ENCODE measurements around the gene CIAPIN1. TPM values are rescaled to one million over a fixed set of nuclear protein-coding genes. Genes with fewer than 3 reads are reported as not detected.

CIAPIN1 gene
- total and polyA plus RNA-seq, 2 of the 4 experiments (the other 2 are of a cell fraction) = 41.6 to 47.7 TPM

DNA sequence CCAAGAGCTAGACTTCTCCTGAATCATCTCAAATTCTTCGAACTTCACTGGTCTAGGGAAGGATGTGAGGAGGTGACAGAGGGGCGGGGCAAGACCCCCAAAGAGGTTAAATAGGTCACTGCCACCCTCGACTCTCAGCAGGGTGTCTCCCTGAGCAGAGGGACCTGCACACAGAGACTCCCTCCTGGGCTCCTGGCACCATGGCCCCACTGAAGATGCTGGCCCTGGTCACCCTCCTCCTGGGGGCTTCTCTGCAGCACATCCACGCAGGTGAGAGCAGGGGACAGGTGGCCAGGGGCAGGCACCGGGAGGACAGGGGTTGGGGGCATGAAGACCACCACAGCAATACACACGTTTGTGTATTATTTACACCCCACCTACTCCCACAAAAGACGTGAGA lies 33.5 kb downstream of the CIAPIN1 start:
- ATAC-seq (ENCODE audit: low read depth) = no peak
- in situ Hi-C loops (cut with MboI; ENCODE audit: low sequenced_read_pairs) = loop anchor here (10.0 kb wide), 1 partner anchor 329 kb away; no protein-coding TSS in a partner anchor
- Histone ChIP-seq H3K4me2 (ENCODE audit: low read depth, low read length) (no peak overlapping the region), H3K36me3 (ENCODE audit: control insufficient read depth, insufficient read depth, low read length) (no peaks in the 10 kb centered on the region), H3K79me1 (ENCODE audit: low read depth in 1 of 2, low read length in 2 of 2) (no peaks in the 10 kb centered on the region), H2AK9ac (replicated peaks; ENCODE audit: low read depth, low read length, poor library complexity) (no peak overlapping the region), H3K9me3 (ENCODE audit: control insufficient read depth, insufficient read depth, low read length) (no peaks in the 10 kb centered on the region), H2AFZ (replicated peaks; ENCODE audit: low read length, poor library complexity) (no peak overlapping the region), H3K27ac (ENCODE audit: insufficient read depth, low read length) (no peak overlapping the region), H3K56ac (ENCODE audit: extremely low read depth, insufficient read depth, low read length) (no peak overlapping the region), H2BK120ac (ENCODE audit: low read depth, low read length) (no peak overlapping the region), H3K9ac (ENCODE audit: low read depth, low read length) (no peak overlapping the region), H3K27me3 (ENCODE audit: control insufficient read depth, insufficient read depth, low read length) (peaks cover 45% of the 10 kb centered on the region), H2BK5ac (ENCODE audit: low read depth, low read length, poor library complexity, severe bottlenecking) (no peak overlapping the region), H3K4ac (ENCODE audit: low read depth, low read length) (no peak overlapping the region), H4K5ac (ENCODE audit: low read depth, low read length) (no peak overlapping the region), H3K4me3 (ENCODE audit: insufficient read depth, low read depth, low read length) (no peak overlapping the region), H3K18ac (ENCODE audit: low read depth, low read length) (no peak overlapping the region), H3K9me1 (ENCODE audit: insufficient read depth, low read length) (no peaks in the 10 kb centered on the region), H2BK15ac (ENCODE audit: low read depth, low read length) (no peak overlapping the region), H4K8ac (ENCODE audit: low read depth in 2 of 2, low read length in 2 of 2) (no peak overlapping the region), H4K91ac (ENCODE audit: insufficient read depth, low read depth, low read length) (no peak overlapping the region), H3K4me1 (ENCODE audit: control insufficient read depth, insufficient read depth, low read length) (peaks cover 1% of the 10 kb centered on the region; the same call in 1 of the 2 replicates), H4K20me1 (ENCODE audit: insufficient read depth, low read length) (no peaks in the 10 kb centered on the region), H2AK5ac (ENCODE audit: low read depth, low read length) (no peak overlapping the region), H3K23ac (ENCODE audit: low read depth, low read length) (no peak overlapping the region), H3K14ac (replicated peaks; ENCODE audit: low read depth, low read length) (no peak overlapping the region), H2BK20ac (ENCODE audit: low read depth, low read length) (no peak overlapping the region)
- TF ChIP-seq CHD1 (IDR thresholded peaks at IDR 0.05; ENCODE audit: low read depth, low read length) (no peak), ELK1 (IDR thresholded peaks at IDR 0.05; ENCODE audit: borderline replicate concordance, low read depth, low read length) (no peak), USF2 (IDR thresholded peaks at IDR 0.05; ENCODE audit: low read depth, low read length) (no peak)
- WGBS, 2 experiments (ENCODE audit: extremely low coverage in 2 of 2, insufficient read length in 1 of 2) = no CpG with 5 or more reads among the region's 7 CpGs
- POLR2A ChIA-PET (ENCODE audit: unreplicated experiment) = no interaction called here
- CTCF ChIA-PET = interaction anchor here (1.8 kb wide), 1 partner anchor 9 kb away, joined by 4 read pairs; no protein-coding TSS in a partner anchor
- no peak for DNase-seq
- dilution Hi-C loops (cut with HindIII; ENCODE audit: low sequenced_read_pairs, unreplicated experiment) = no loop called here
- BruUV-seq (replicated peaks) = no TSS peak
- intact Hi-C loops (cut with micrococcal nuclease) = no loop called here
